ENCODE results near the gene HDAC9. TPM values are rescaled to one million over a fixed set of nuclear protein-coding genes. Genes with fewer than 3 reads are reported as not detected.
"Not testable (repeated sequence)": the region's sequence is repeated elsewhere in the genome, so short reads cannot be mapped to it uniquely, and the experiment has no call there.

Gene HDAC9
- total RNA-seq, 6 donors from 2014 or later: 8.4 to 23.1 (median 10.4) TPM

DNA sequence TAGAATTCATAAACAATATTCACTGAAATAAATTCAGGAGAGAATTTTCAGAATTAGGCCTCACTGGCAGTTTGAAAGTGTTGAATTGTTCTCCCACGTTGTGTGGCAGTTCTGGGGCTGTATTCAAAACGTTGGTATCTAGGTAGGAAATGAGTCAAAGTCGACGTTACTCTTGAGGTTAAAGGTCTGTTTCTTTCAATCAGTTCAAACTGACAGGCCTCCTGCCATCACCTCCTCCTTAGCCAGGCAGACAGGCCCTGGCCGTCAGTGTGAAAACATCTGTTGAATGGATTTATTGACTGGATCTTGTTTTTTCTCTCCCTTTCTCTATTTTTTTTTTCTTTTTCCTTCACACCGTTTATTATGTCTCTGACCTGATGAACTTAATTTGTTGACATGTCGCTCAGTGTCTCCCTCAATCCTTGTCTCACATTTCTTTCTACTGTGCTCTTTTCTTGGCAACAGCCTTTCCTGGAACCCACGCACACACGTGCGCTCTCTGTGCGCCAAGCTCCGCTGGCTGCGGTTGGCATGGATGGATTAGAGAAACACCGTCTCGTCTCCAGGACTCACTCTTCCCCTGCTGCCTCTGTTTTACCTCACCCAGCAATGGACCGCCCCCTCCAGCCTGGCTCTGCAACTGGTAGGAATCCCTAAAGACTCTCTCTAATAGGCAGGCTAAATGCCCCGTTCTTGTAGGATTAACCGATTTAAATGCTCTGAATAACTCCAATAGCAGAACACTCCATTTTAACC is 231.7 kb downstream of the HDAC9 start:
- H3K27ac ChIP-seq: no peak overlapping the region
- H3K27me3 ChIP-seq: no peaks in the 10 kb centered on the region
- TF ChIP-seq, protein P1, sequence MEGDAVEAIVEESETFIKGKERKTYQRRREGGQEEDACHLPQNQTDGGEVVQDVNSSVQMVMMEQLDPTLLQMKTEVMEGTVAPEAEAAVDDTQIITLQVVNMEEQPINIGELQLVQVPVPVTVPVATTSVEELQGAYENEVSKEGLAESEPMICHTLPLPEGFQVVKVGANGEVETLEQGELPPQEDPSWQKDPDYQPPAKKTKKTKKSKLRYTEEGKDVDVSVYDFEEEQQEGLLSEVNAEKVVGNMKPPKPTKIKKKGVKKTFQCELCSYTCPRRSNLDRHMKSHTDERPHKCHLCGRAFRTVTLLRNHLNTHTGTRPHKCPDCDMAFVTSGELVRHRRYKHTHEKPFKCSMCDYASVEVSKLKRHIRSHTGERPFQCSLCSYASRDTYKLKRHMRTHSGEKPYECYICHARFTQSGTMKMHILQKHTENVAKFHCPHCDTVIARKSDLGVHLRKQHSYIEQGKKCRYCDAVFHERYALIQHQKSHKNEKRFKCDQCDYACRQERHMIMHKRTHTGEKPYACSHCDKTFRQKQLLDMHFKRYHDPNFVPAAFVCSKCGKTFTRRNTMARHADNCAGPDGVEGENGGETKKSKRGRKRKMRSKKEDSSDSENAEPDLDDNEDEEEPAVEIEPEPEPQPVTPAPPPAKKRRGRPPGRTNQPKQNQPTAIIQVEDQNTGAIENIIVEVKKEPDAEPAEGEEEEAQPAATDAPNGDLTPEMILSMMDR (IDR thresholded peaks at IDR 0.05): no peak
- TF ChIP-seq POLR2AphosphoS5 (IDR thresholded peaks at IDR 0.05) (no peak), POLR2A (IDR thresholded peaks at IDR 0.05) (no peak), EP300 (IDR thresholded peaks at IDR 0.05) (no peak)
- H3K4me1 ChIP-seq: no peaks in the 10 kb centered on the region
- H3K36me3 ChIP-seq: no peaks in the 10 kb centered on the region
- DNase-seq (peak in 1 of 2 donors; percentile 72), ATAC-seq (ENCODE audit: low FRiP score in 2 of 2) (no peak)
- H3K4me3 ChIP-seq: no peak overlapping the region
- H3K9me3 ChIP-seq: no peaks in the 10 kb centered on the region
- 63 to 69% methylated on average over 18 of the region's 18 CpGs for WGBS, 2 donors

DNA sequence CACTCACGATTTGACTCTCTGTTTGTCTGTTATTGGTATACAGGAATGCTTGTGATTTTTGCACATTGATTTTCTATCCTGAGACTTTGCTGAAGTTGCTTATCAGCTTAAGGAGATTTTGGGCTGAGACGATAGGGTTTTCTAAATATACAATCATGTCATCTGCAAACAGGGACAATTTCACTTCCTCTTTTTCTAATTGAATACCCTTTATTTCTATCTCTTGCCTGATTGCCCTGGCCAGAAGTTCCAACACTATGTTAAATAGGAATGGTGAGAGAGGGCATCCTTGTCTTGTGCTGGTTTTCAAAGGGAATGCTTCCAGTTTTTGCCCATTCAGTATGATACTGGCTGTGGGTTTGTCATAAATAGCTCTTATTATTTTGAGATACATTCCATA is 240.5 kb downstream of the HDAC9 start:
- not testable (repeated sequence) for DNase-seq; ATAC-seq (ENCODE audit: low FRiP score in 2 of 2); H3K4me1 ChIP-seq; H3K4me3 ChIP-seq; H3K36me3 ChIP-seq; H3K9me3 ChIP-seq; H3K27me3 ChIP-seq; H3K27ac ChIP-seq
- 67 to 75% methylated on average over 2 of the region's 2 CpGs for WGBS, 2 donors

DNA sequence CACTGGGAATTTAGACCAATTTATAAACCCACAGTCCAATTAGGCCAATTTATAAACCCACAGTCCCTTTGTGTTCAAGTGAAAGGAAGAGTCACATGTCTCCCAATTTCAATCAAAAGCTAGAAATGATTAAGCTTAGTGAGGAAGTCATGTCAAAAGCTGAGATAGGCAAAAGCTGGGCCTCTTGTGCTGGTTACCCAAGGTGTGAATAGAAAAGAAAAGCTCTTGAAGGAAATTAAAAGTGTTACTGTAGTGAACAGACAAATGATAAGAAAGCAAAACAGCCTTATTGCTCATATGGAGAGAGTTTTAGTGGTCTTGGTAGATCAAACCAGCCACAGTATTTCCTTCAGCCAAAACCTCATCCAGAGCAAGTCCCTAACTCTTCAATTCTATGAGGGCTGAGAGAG is 245.0 kb downstream of the HDAC9 start:
- no peaks in the 10 kb centered on the region for H3K9me3 ChIP-seq
- H3K4me3 ChIP-seq: no peak overlapping the region
- DNase-seq (no peak), ATAC-seq (ENCODE audit: low FRiP score in 2 of 2) (no peak)
- H3K27ac ChIP-seq: no peak overlapping the region
- H3K27me3 ChIP-seq: no peaks in the 10 kb centered on the region
- H3K36me3 ChIP-seq: no peaks in the 10 kb centered on the region
- no peaks in the 10 kb centered on the region for H3K4me1 ChIP-seq
- TF ChIP-seq EP300 (IDR thresholded peaks at IDR 0.05) (no peak), POLR2A (IDR thresholded peaks at IDR 0.05) (no peak)
- TF ChIP-seq, protein P1 (IDR thresholded peaks at IDR 0.05): no peak

DNA sequence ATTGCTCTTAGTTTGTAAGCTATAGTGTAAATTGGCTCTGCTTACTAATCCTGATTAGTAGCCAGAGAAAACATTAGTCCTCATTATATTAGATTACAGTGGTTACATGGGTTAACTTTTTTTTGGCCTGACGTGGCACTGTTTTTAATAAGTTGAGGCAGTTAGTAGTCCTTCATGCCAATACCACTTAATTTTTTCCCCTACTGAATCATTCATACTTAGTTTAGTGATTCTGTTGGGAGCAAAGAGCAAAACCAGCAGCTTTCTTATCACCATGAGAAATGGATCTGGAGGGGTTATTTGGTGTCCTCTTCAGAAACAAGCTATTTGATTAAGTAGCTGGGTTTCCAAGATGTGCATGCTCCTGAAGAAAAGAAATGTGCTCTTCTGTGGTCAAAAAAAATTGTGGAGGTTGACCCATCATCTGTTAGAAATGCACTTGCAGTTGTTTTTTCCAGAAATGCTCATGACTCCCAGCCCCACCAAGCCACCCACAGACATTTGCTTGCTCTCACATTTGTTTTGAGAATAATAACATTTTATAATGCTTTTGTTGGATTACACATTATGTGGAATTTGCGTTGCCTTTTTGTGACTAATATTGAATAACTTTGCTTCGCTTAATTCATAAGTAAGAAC is 258.5 kb downstream of the HDAC9 start:
- Histone ChIP-seq H3K4me3 (no peak overlapping the region), H3K27ac (no peak overlapping the region), H3K4me1 (no peaks in the 10 kb centered on the region), H3K36me3 (no peaks in the 10 kb centered on the region), H3K27me3 (no peaks in the 10 kb centered on the region), H3K9me3 (no peaks in the 10 kb centered on the region)
- DNase-seq (no peak), ATAC-seq (ENCODE audit: low FRiP score in 2 of 2) (peak in 1 of 2 donors; percentile 69)
- 81 to 87% methylated on average over 3 of the region's 3 CpGs for WGBS, 2 donors
- no peak for TF ChIP-seq POLR2A (IDR thresholded peaks at IDR 0.05)
- TF ChIP-seq POLR2AphosphoS5 (IDR thresholded peaks at IDR 0.05): no peak
- TF ChIP-seq, protein P1 (IDR thresholded peaks at IDR 0.05): no peak
- TF ChIP-seq EP300 (IDR thresholded peaks at IDR 0.05): no peak

DNA sequence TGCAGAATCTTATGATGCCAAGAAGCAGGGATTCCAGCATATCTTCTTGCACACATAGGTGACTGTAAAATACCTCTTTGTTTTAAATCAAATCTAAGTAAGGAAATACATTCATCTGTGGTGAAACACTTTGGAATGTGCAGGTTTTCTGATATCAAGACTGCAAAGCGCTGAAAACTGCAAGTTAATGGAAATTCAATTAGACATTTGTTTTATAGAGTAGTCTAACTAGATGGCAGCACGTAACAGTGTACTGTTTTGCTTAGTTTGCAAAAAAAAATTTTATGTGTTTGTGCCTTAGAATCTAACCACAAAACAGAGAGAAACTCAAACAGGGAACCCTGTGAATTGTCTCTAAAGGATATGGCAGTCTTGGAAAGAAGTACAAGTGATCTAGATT is 259.2 kb downstream of the HDAC9 start:
- ATAC-seq (ENCODE audit: low FRiP score in 2 of 2) (peak in 1 of 2 donors; percentile 19), DNase-seq (no peak)
- Histone ChIP-seq H3K9me3 (no peaks in the 10 kb centered on the region), H3K36me3 (no peaks in the 10 kb centered on the region), H3K4me3 (no peak overlapping the region), H3K4me1 (no peaks in the 10 kb centered on the region), H3K27ac (no peak overlapping the region), H3K27me3 (no peaks in the 10 kb centered on the region)
- TF ChIP-seq, protein P1 (IDR thresholded peaks at IDR 0.05): no peak
- TF ChIP-seq POLR2A (IDR thresholded peaks at IDR 0.05) (no peak), EP300 (IDR thresholded peaks at IDR 0.05) (no peak), POLR2AphosphoS5 (IDR thresholded peaks at IDR 0.05) (no peak)
- WGBS, 2 donors: 83 to 84% methylated on average over 2 of the region's 2 CpGs
